A549 (cell line): ENCODE results near the gene MRPS15. TPM values are rescaled to one million over a fixed set of nuclear protein-coding genes. Genes with fewer than 3 reads are reported as not detected.

Source experiments
- ATAC-seq, 2 experiments: fragments of 200-7000 bp in 1 of 2; fragments of >200 bp in 1 of 2; cut with Nextera tagmentation in 1 of 2; cut with Tn5 transposase in 1 of 2; 3 replicates each; pipeline versions ENCODE4 v1.8.0 to v1.9.1; 2018 to 2020; ENCODE audit warnings: mild to moderate bottlenecking in 1 of 2, moderate library complexity in 1 of 2
- CTCF ChIA-PET: fragments of 300-600 bp; sonication (Branson Sonifier 250); formaldehyde crosslinking; extraction: SDS; loops from one replicate; lab custom pipeline; 2021; ENCODE audit warnings: antibody characterized with exemption, inconsistent platforms; lab: Yijun Ruan, JAX
- POLR2A ChIA-PET: fragments of 350-600 bp; formaldehyde crosslinking; extraction: SDS; loops from one replicate; lab custom pipeline; 2021; ENCODE audit warnings: antibody characterized with exemption, inconsistent platforms; lab: Yijun Ruan, JAX
- DNase-seq, 2 experiments: peaks; one replicate each; pipeline versions ENCODE4 v3.0.0 to v3.0.0-alpha.2; 2011 to 2016; ENCODE audit warnings: low read depth in 1 of 2, low spot score in 1 of 2
- FAIRE-seq: peaks from 2 replicates; lab custom pipeline; 2011; peaks lifted over from hg19 to GRCh38; lab: Jason Lieb, UNC
- H3K27ac ChIP-seq, 2 experiments: fragments of >200 bp; sonication (Bioruptor Twin); formaldehyde crosslinking; 3 replicates each; pipeline ENCODE4 v1.5.1; 2016 to 2017
- H3K4me1 ChIP-seq: fragments of >200 bp; sonication (Bioruptor Twin); formaldehyde crosslinking; 3 replicates; pipeline ENCODE4 v1.6.1; 2016
- H3K4me2 ChIP-seq: fragments of >200 bp; sonication (Bioruptor Twin); formaldehyde crosslinking; 3 replicates; pipeline ENCODE4 v1.6.1; 2016
- H3K4me3 ChIP-seq: fragments of >200 bp; sonication (Bioruptor Twin); formaldehyde crosslinking; 3 replicates; pipeline ENCODE4 v1.5.1; 2016
- H3K9me3 ChIP-seq: fragments of >200 bp; sonication (Bioruptor Twin); formaldehyde crosslinking; 3 replicates; pipeline ENCODE4 v1.6.1; 2016
- ATOH8 ChIP-seq: fragments of 250-450 bp; sonication (Bioruptor Pico); IDR thresholded peaks from 2 replicates; pipeline ENCODE4 v1.5.0; 2020; ENCODE audit warnings: low read depth, mild to moderate bottlenecking, moderate library complexity
- BHLHE40 ChIP-seq: IDR thresholded peaks from 2 replicates; pipeline ENCODE4 v1.6.1; 2012; ENCODE audit warnings: low read depth, low read length, inconsistent platforms
- CBX2 ChIP-seq: fragments of 200-600 bp; sonication (generic); IDR thresholded peaks from 2 replicates; pipeline ENCODE4 v1.6.1; 2016; ENCODE audit warnings: low read depth, mild to moderate bottlenecking, borderline replicate concordance
- CEBPB ChIP-seq, 2 experiments: fragments of >200 bp in 1 of 2; sonication (Bioruptor Twin) in 1 of 2; formaldehyde crosslinking in 1 of 2; IDR thresholded peaks; 2 replicates each; pipeline ENCODE4 v1.6.1; 2012 to 2016
- EHF ChIP-seq: fragments of 250-450 bp; sonication (Bioruptor Pico); IDR thresholded peaks from 2 replicates; pipeline ENCODE4 v1.5.0; 2020; ENCODE audit warnings: mild to moderate bottlenecking
- ELK1 ChIP-seq: fragments of 150-350 bp; IDR thresholded peaks from 2 replicates; pipeline ENCODE4 v1.6.1; 2014; ENCODE audit warnings: low read depth, mild to moderate bottlenecking, low read length
- EP300 ChIP-seq, 2 experiments: fragments of >200 bp; sonication (Bioruptor Twin); formaldehyde crosslinking; IDR thresholded peaks; 2 replicates in 1 of 2; 3 replicates in 1 of 2; pipeline ENCODE4 v1.6.1; 2016 to 2017
- ESRRA ChIP-seq: fragments of 150-350 bp; IDR thresholded peaks from 2 replicates; pipeline ENCODE4 v1.6.1; 2014; ENCODE audit warnings: mild to moderate bottlenecking, low read length, borderline replicate concordance
- FOSB ChIP-seq: fragments of 250-450 bp; sonication (Bioruptor Pico); IDR thresholded peaks from 2 replicates; pipeline ENCODE4 v1.5.0; 2020; ENCODE audit warnings: mild to moderate bottlenecking, moderate library complexity
- HES2 ChIP-seq: fragments of >200 bp; sonication (Bioruptor Twin); formaldehyde crosslinking; IDR thresholded peaks from 2 replicates; pipeline ENCODE4 v1.6.1; 2016
- HOXA7 ChIP-seq: fragments of 250-450 bp; sonication (Bioruptor Pico); IDR thresholded peaks from 2 replicates; pipeline ENCODE4 v1.5.0; 2020; ENCODE audit warnings: mild to moderate bottlenecking, moderate library complexity
- MAFK ChIP-seq: fragments of 450-650 bp; IDR thresholded peaks from 2 replicates; pipeline ENCODE4 v1.6.1; 2014; ENCODE audit not compliant: partially characterized antibody
- MAZ ChIP-seq: fragments of 150-350 bp; IDR thresholded peaks from 2 replicates; pipeline ENCODE4 v1.6.1; 2014; ENCODE audit warnings: antibody characterized with exemption, low read depth, low read length, borderline replicate concordance
- MYC ChIP-seq: IDR thresholded peaks from 2 replicates; pipeline ENCODE4 v1.6.1; 2012; ENCODE audit warnings: mild to moderate bottlenecking, inconsistent platforms, low read length, improper control_type of control experiment, borderline replicate concordance
- NPAS2 ChIP-seq: fragments of 250-450 bp; sonication (Bioruptor Pico); IDR thresholded peaks from 2 replicates; pipeline ENCODE4 v1.8.0; 2022; ENCODE audit warnings: mild to moderate bottlenecking, moderate library complexity, borderline replicate concordance
- PHF8 ChIP-seq: fragments of 200-600 bp; sonication (generic); IDR thresholded peaks from 2 replicates; pipeline ENCODE4 v1.6.1; 2016; ENCODE audit warnings: low read depth, mild to moderate bottlenecking, antibody characterized with exemption, moderate library complexity, borderline replicate concordance
- POLR2A ChIP-seq: IDR thresholded peaks from 2 replicates; pipeline ENCODE4 v1.6.1; 2012; ENCODE audit warnings: mild to moderate bottlenecking, low read length
- RAD21 ChIP-seq, 2 experiments: fragments of >200 bp in 1 of 2; sonication (Bioruptor Twin) in 1 of 2; formaldehyde crosslinking in 1 of 2; IDR thresholded peaks in 1 of 2; conservative IDR thresholded peaks in 1 of 2; 2 replicates in 1 of 2; 3 replicates in 1 of 2; pipeline ENCODE4 v1.6.1; 2012 to 2018; ENCODE audit warnings: inconsistent platforms in 1 of 2
- RCOR1 ChIP-seq: fragments of 150-350 bp; IDR thresholded peaks from 2 replicates; pipeline ENCODE4 v1.6.1; 2014; ENCODE audit warnings: antibody characterized with exemption, low read length, low read depth
- REST ChIP-seq: fragments of 200-600 bp; sonication (generic); IDR thresholded peaks from 2 replicates; pipeline ENCODE4 v1.6.1; 2016; ENCODE audit warnings: antibody characterized with exemption, mild to moderate bottlenecking, moderate library complexity
- RFX5 ChIP-seq: fragments of 450-650 bp; IDR thresholded peaks from 2 replicates; pipeline ENCODE4 v1.7.1; 2014; ENCODE audit warnings: antibody characterized with exemption, mild to moderate bottlenecking, moderate library complexity
- RNF2 ChIP-seq: fragments of 200-600 bp; sonication (generic); IDR thresholded peaks from 2 replicates; pipeline ENCODE4 v1.6.1; 2016; ENCODE audit warnings: low read depth, mild to moderate bottlenecking, antibody characterized with exemption, moderate library complexity, borderline replicate concordance
- TP53 ChIP-seq: fragments of 250-450 bp; sonication (Bioruptor Pico); IDR thresholded peaks from 2 replicates; pipeline ENCODE4 v1.5.0; 2021; ENCODE audit warnings: mild to moderate bottlenecking, moderate library complexity
- ZFP36 ChIP-seq: fragments of 450-650 bp; IDR thresholded peaks from 2 replicates; pipeline ENCODE4 v1.6.1; 2014; ENCODE audit warnings: borderline replicate concordance; ENCODE audit not compliant: partially characterized antibody
- ZNF302 ChIP-seq: fragments of 250-450 bp; sonication (Bioruptor Pico); IDR thresholded peaks from 2 replicates; pipeline ENCODE4 v1.9.0; 2021; ENCODE audit warnings: inconsistent platforms, mild to moderate bottlenecking, moderate library complexity
- ZSCAN20 ChIP-seq: fragments of 250-450 bp; sonication (Bioruptor Pico); IDR thresholded peaks from 2 replicates; pipeline ENCODE4 v1.8.0; 2022; ENCODE audit warnings: mild to moderate bottlenecking, moderate library complexity
- WGBS: methylation state at CpG from one replicate; pipeline ENCODE4 v1.1.6; 2017; ENCODE audit errors: missing lambda C conversion rate; 5-methylcytosine and 5-hydroxymethylcytosine counted together
- polyA plus RNA-seq, 4 experiments: library from polyadenylated mRNA; depleted of rRNA in 3 of 4; stranded (reverse); fragments of >200 nt; fragmentation: RNase III in 1 of 4; extraction: RNeasy Plus Mini Kit Qiagen cat#74134 plus additional on column Dnase treatment in 1 of 4; gene quantifications; 2 replicates in 3 of 4; 3 replicates in 1 of 4; pipeline ENCODE4 v1.2.3, GENCODE V29; 2011 to 2017

MRPS15 gene
- polyA plus RNA-seq, 2 of the 4 experiments (the other 2 are of a cell fraction): 74.7 to 79.7 TPM

- TF ChIP-seq EP300 (IDR thresholded peaks at IDR 0.05) (no peak), ZFP36 (no peak), ZNF302 (CRISPR knock-in tag) (no peak), POLR2A (no peak), CEBPB (IDR thresholded peaks at IDR 0.05) (no peak), RCOR1 (no peak), ESRRA (no peak)
These were observed 33.0 kb upstream of the MRPS15 start (continued) for GRCh38 chr1:36497207-36497606.

- Histone ChIP-seq H3K4me1 (no peaks in the 10 kb centered on the region), H3K27ac (no peak overlapping the region), H3K9me3 (no peaks in the 10 kb centered on the region), H3K4me2 (no peak overlapping the region), H3K4me3 (no peak overlapping the region)
- 43% methylated on average over 5 of the region's 5 CpGs for WGBS
- CTCF ChIA-PET: interaction anchor here (1.5 kb wide), 1 partner anchor 21 kb away, joined by 4 read pairs; no protein-coding TSS in a partner anchor
- no peak for ATAC-seq
- no peak for DNase-seq
- FAIRE-seq: no peak
- TF ChIP-seq EHF (CRISPR knock-in tag) (no peak), REST (no peak), ELK1 (no peak), ESRRA (no peak), RNF2 (no peak), NPAS2 (CRISPR knock-in tag) (no peak), ZSCAN20 (CRISPR knock-in tag) (no peak), PHF8 (no peak)
- POLR2A ChIA-PET: no interaction called here
These were observed 30.8 kb upstream of the MRPS15 start for GRCh38 chr1:36494971-36495370.

GRCh38 chr1:36493524-36493923 is 29.3 kb upstream of the MRPS15 start:
- Histone ChIP-seq H3K27ac (no peak overlapping the region), H3K4me2 (no peak overlapping the region), H3K4me1 (no peaks in the 10 kb centered on the region), H3K4me3 (no peak overlapping the region), H3K9me3 (no peaks in the 10 kb centered on the region)
- DNase-seq (no peak), ATAC-seq (no peak), FAIRE-seq (no peak)
- ChIA-PET CTCF (interaction anchor here (0.6 to 1.5 kb wide), 3 partner anchors 22 to 1679 kb away, joined by 3 to 4 read pairs (median 4); no protein-coding TSS in a partner anchor), POLR2A (no interaction called here)
- no peak for TF ChIP-seq CBX2
- WGBS: 81% methylated on average over 9 of the region's 9 CpGs

- FAIRE-seq (no peak), ATAC-seq (no peak), DNase-seq (no peak)
- H3K9me3 ChIP-seq: no peaks in the 10 kb centered on the region
- H3K4me1 ChIP-seq: peaks cover 5% of the 10 kb centered on the region
- H3K4me3 ChIP-seq: no peak overlapping the region
- ChIA-PET CTCF (no interaction called here), POLR2A (no interaction called here)
- WGBS: 56% methylated on average over 9 of the region's 9 CpGs
- no peak overlapping the region for H3K4me2 ChIP-seq
- no peak overlapping the region for H3K27ac ChIP-seq
- no peak for TF ChIP-seq ESRRA
- no peak for TF ChIP-seq RFX5
- TF ChIP-seq TP53 (CRISPR knock-in tag): no peak
- no peak for TF ChIP-seq POLR2A
- no peak for TF ChIP-seq RAD21 (conservative IDR thresholded peaks at IDR 0.05 in 1 of 2, IDR thresholded peaks at IDR 0.05 in 1 of 2)
- TF ChIP-seq FOSB (CRISPR knock-in tag): no peak
- TF ChIP-seq MAZ: no peak
- no peak for TF ChIP-seq HOXA7 (CRISPR knock-in tag)
- TF ChIP-seq NPAS2 (CRISPR knock-in tag): no peak
- no peak for TF ChIP-seq MAFK
- TF ChIP-seq ATOH8 (CRISPR knock-in tag): no peak
- TF ChIP-seq MYC: no peak
- TF ChIP-seq HES2: no peak
- no peak for TF ChIP-seq BHLHE40
These were observed 28.3 kb upstream of the MRPS15 start for GRCh38 chr1:36492491-36492890.
